CD4-positive, alpha-beta T cell treated with Interleukin-4 for 1 hour (primary cell): ENCODE data around the gene ADCY2.
A peak's percentile ranks its signal among the peaks of the same experiment; 100 is the strongest.

Experiments used
- DNase-seq, 2 donors: peaks; one replicate each; pipeline ENCODE4 v3.0.0-alpha.2; 2020 to 2022

Gene ADCY2

GRCh38 chr5:7395947-7396712 is at the start of gene ADCY2:
Gene ADCY2, plus strand, starts transcription at chr5:7396138. Its CDS starts 159 bp downstream, at chr5:7396297.
- no peak for DNase-seq

- no peak for DNase-seq
Observed at GRCh38 chr5:7347377-7347776, 48.6 kb upstream of the ADCY2 start.

GRCh38 chr5:7348168-7348854 is 47.6 kb upstream of the ADCY2 start:
- no peak for DNase-seq

- no peak for DNase-seq
Observed at GRCh38 chr5:7361593-7361992, 34.3 kb upstream of the ADCY2 start.

GRCh38 chr5:7363067-7363677 is 32.8 kb upstream of the ADCY2 start:
- DNase-seq = no peak

GRCh38 chr5:7364226-7364875 is 31.6 kb upstream of the ADCY2 start:
- no peak for DNase-seq

- no peak for DNase-seq
Observed at GRCh38 chr5:7367780-7368179, 28.2 kb upstream of the ADCY2 start.

GRCh38 chr5:7372399-7372798 is 23.5 kb upstream of the ADCY2 start:
- DNase-seq = no peak

GRCh38 chr5:7374186-7374585 is 21.8 kb upstream of the ADCY2 start:
- DNase-seq = no peak

GRCh38 chr5:7375457-7375856 is 20.5 kb upstream of the ADCY2 start:
- no peak for DNase-seq

- peak in 1 of 2 donors; percentile 19 for DNase-seq
Observed at GRCh38 chr5:7376871-7377270, 19.1 kb upstream of the ADCY2 start.

- no peak for DNase-seq
Observed at GRCh38 chr5:7377761-7378160, 18.2 kb upstream of the ADCY2 start.

- no peak for DNase-seq
Observed at GRCh38 chr5:7382588-7382987, 13.3 kb upstream of the ADCY2 start.

- no peak for DNase-seq
Observed at GRCh38 chr5:7385681-7386080, 10.3 kb upstream of the ADCY2 start.

GRCh38 chr5:7388553-7388952 is 7.4 kb upstream of the ADCY2 start:
- no peak for DNase-seq

GRCh38 chr5:7391215-7391614 is 4.7 kb upstream of the ADCY2 start:
- no peak for DNase-seq

GRCh38 chr5:7391814-7392692 is 3.9 kb upstream of the ADCY2 start:
- DNase-seq = no peak

GRCh38 chr5:7392693-7393024 is 3.3 kb upstream of the ADCY2 start:
- DNase-seq = no peak

- DNase-seq = no peak
Observed at GRCh38 chr5:7393921-7394799, 1.8 kb upstream of the ADCY2 start.

- DNase-seq = no peak
Observed at GRCh38 chr5:7394889-7395431, 978 bp upstream of the ADCY2 start.

GRCh38 chr5:7395432-7395946 is 449 bp upstream of the ADCY2 start:
- no peak for DNase-seq
